Kidney capillary endothelial cell (primary cell): ENCODE measurements around the gene TTR.

Source experiments
- DNase-seq: peaks from one replicate; pipeline ENCODE4 v3.0.0-alpha.2; 2018; ENCODE audit warnings: low spot score

Gene TTR

DNA sequence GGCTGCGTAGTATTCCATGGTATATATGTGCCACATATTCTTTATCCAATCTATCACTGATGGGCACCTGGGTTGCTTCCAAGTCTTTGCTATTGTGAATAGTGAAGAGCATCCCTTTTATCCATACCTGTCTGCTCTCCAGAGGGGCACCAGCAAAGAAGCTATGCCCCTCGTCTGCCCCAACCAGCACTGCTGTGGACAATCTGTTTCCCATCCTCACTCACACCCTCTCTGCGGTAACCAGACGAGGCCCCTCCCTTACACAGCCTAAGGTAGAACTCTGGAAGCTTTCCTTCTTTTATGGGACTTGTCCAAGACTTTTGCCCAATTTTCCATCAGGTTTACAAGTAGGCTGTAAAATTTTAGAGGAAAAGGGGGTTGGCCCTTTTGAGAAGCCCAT, 24.9 kb downstream of the TTR start:
- no peak for DNase-seq

DNA sequence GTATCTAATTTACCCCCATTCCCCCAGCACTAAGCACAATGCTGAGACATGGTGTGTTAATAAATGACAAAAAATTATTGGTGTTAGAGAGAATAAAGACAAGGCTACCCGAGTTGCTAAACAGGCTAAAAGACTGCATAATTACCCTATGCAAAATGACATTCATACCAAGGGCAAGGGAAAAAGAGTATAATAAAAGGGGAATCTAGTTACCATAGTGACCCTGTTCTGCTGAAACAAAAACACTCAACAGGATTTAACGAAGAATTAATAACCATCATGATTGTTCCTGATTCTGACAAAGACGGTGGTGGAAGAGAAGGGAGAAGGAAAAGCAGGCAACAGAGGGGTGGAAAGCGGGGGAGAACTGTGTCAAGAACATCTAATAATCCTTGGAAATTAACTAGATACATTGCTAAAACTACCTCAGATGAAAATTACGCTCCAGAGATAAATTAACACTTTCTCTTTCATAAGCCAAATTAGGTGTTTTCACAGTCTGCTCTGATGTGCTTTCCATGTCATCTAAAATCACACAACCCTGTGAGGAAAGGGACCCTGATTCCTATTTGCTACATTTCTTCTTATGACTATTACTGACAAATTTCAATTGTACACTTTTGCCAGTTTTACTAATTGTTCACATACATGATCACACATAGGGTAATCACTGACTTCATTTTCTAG, 25.5 kb downstream of the TTR start:
- DNase-seq, result no peak

DNA sequence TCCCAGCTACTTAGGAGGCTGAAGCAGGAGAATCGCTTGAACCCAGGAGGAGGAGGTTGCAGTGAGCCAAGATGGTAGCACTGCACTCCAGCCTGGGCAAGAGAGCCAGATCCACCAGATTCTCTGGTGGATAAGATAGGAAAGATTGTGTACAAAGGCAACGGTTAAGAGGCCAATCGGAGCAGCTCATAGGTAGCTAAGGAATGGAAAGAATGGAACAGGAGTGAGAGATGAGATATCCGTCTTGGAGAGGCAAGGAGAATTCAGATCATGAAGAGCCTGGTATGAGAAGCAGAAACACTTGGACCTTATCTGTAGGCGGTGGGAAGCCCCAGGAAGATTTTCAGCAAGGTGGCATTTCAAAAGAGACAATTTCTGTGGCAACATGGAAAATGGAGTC, 27.1 kb downstream of the TTR start:
- no peak for DNase-seq

GRCh38 chr18:31619291-31619690, 27.6 kb downstream of the TTR start:
- DNase-seq, result no peak

DNA sequence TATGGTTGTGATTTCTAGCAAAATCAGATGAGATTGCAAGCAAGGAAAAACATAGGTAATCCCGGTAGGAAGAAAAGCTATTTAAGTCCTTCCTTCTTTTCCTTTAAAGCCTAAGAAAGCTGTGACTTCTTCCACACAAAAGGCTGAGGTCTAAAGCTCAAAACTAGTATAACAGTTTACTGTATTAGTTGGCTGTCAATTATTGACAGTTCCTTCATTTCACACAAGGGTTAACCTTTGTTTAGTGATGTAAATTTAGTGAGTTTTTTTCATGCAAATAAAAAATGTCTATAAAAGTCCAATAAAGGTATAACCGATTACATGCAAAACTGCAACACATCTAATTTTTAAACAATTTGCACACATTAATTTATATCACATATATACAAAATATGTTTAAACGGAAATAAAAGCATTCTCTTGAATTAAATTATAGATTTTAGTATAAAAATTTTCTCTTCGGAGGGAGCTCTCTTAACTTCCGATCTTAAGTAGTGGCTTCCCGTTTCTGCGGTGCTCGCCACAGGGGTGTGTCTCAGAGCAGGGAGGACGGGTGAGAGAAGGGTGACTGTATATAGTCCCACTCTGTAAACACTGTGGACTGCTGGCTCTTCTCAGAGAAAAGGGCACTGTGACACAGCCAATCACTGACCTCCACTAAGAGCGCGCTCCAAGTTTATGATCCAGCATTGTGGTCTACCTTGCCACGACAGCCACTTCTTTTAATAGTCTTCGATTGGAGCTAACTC, 33.4 kb downstream of the TTR start:
- no peak for DNase-seq

- DNase-seq, result no peak
Measured at GRCh38 chr18:31626409-31626808, 34.7 kb downstream of the TTR start.

- DNase-seq, result no peak
Measured at GRCh38 chr18:31630549-31630948, 38.9 kb downstream of the TTR start.

- DNase-seq, result peak; percentile 20
Measured at GRCh38 chr18:31631526-31631925, 39.8 kb downstream of the TTR start.

DNA sequence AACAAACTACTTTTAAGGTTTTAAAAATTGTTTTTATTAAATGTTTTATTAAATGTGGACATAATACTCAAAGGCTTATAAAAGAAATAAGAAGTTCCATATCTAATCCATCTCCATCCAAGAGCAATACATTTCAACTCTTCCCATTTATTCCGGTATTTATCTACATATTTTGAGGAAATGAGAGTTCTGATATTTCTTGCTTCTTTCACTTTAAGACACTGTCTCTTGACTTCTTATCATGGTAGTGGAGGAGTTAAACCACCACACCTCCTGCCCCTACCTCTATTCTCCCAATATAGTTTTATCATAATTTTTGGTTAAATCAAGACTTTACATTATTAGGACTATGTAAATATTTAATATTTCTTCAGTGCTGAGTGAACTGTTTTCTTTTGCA, 40.7 kb downstream of the TTR start:
- DNase-seq, result no peak

GRCh38 chr18:31633392-31634330, 42.0 kb downstream of the TTR start:
- DNase-seq, result no peak

- no peak for DNase-seq
Measured at GRCh38 chr18:31634331-31634713, 42.6 kb downstream of the TTR start.

DNA sequence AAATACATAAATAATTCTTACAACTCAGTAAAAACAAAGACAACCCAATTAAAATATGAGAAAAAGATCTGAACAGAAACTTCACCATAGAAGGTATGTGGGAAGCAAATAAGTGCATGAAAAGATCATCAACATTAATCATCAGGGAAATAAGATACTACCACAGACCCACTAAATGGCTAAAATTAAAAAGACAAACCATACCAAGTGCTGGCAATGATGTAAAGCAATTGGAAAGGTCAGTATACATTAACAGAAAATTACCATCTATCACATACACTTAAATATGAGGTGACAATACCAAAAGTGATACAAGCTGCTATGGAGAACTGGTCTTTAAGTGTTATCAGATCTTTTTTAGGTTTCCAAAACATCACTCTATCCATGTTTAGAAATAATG, 44.7 kb downstream of the TTR start:
- no peak for DNase-seq

GRCh38 chr18:31637445-31637844, 45.8 kb downstream of the TTR start:
- DNase-seq, result no peak

DNA sequence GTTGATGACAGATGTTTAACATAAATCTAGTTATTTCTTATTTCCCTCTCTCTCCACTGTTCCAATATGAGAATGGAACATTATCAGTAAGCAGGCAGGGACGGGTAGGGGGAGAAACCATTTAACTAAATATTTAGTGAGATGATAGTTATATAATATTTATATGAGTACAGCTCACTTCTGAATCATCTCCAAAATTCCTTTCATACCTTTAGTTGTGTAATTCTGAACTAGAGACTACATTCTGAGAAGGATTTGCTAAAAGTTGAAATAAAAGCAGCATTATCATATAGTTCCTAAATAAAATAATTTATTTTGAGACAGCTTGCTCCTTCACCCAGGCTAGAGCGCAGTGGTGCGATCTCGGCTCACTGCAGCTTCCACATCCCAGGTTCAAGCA, 51.3 kb downstream of the TTR start:
- no peak for DNase-seq

DNA sequence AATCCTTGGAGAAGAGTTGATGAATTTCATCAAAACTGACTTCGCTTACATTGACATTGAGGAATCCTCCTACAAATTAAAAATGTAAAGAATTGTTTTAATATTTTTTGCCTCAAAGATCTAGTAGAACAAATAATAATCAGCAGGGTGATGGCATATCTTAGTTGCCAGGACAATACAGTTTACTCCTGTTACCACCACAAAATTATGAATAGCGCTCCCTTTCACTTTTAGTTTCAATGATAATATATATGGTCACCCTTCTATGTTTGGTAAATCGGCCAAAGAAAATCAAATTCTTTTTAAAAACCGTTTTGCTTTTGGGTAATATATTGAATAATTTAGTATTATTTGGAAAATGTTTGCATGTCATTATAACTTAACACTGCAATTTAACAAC, 53.7 kb downstream of the TTR start:
- DNase-seq, result no peak

DNA sequence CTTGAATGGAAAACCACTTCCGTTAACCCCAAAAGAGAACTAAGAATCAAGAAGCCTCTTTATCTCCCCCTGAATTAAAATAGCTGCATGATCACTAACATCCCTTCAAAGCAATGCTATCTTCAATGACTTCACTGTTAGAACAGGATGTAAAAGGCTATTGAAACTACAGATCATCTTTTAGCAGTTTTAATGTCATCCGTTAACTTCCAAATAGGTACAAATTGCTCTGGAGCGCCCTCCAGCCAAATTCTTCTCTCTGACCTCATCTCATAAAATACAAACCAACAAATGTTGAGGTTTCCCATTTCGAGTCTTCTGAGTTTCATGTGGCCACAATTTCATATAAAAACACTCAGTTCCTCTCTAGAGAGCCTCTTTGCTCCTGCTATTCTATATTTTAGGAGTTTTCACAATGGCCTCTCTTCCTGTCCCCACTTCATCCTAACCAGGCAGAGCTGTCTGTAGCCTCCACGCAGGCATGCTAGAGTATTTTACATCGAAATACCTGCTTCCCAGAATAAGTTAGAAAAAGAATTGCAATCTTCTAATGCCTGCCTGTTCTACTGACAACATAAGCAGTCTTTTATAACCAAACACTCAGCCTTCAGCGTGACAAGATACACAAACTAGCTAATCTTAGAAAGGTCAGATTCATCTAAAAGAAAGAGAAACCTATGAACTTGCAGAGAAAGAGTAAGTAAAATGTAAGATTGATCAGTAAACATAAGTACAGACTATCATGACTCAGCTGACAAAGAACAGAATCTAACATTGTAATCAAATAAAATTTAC, 54.9 kb downstream of the TTR start:
- DNase-seq, result no peak

GRCh38 chr18:31647127-31647753, 55.6 kb downstream of the TTR start:
- DNase-seq, result no peak
